SK-N-SH treated with all-trans-retinoic acid at 6 μM for 48 hours (cell line): ENCODE data around the gene FCHSD2.

Experiments used
- ATAC-seq: fragments of 200-7000 bp; cut with Tn5 transposase; 3 replicates; pipeline ENCODE4 v1.9.1; 2020; ENCODE audit warnings: mild to moderate bottlenecking, moderate library complexity
- ARNTL ChIP-seq: fragments of 450-650 bp; formaldehyde crosslinking; IDR thresholded peaks from 2 replicates; pipeline ENCODE4 v1.5.0; 2020; ENCODE audit warnings: low read depth, mild to moderate bottlenecking, moderate library complexity, borderline replicate concordance
- BACH2 ChIP-seq: fragments of 250-450 bp; sonication (Bioruptor Pico); IDR thresholded peaks from 2 replicates; pipeline ENCODE4 v1.9.0; 2021; ENCODE audit warnings: mild to moderate bottlenecking, borderline replicate concordance
- CSDC2 ChIP-seq: fragments of 250-450 bp; sonication (Bioruptor Pico); IDR thresholded peaks from 2 replicates; pipeline ENCODE4 v1.5.0; 2020; ENCODE audit warnings: mild to moderate bottlenecking, moderate library complexity
- CSRNP3 ChIP-seq: fragments of 250-450 bp; sonication (Bioruptor Pico); IDR thresholded peaks from 2 replicates; pipeline ENCODE4 v1.5.1; 2021; ENCODE audit warnings: mild to moderate bottlenecking, moderate library complexity
- ESRRG ChIP-seq: fragments of 250-450 bp; sonication (Bioruptor Pico); IDR thresholded peaks from 2 replicates; pipeline ENCODE4 v1.6.1; 2021; ENCODE audit warnings: mild to moderate bottlenecking
- GLIS3 ChIP-seq: fragments of 250-450 bp; sonication (Bioruptor Pico); IDR thresholded peaks from 2 replicates; pipeline ENCODE4 v1.5.0; 2020; ENCODE audit warnings: mild to moderate bottlenecking, moderate library complexity
- OSR1 ChIP-seq: fragments of 250-450 bp; sonication (Bioruptor Pico); IDR thresholded peaks from 2 replicates; pipeline ENCODE4 v1.8.0; 2022; ENCODE audit warnings: moderate library complexity, mild to moderate bottlenecking, inconsistent platforms
- PATZ1 ChIP-seq: fragments of 250-450 bp; sonication (Bioruptor Pico); IDR thresholded peaks from 2 replicates; pipeline ENCODE4 v1.8.0; 2020; ENCODE audit warnings: mild to moderate bottlenecking, moderate library complexity, borderline replicate concordance
- POU6F1 ChIP-seq: fragments of 250-450 bp; sonication (Bioruptor Pico); IDR thresholded peaks from 2 replicates; pipeline ENCODE4 v1.8.0; 2021; ENCODE audit warnings: low read depth, mild to moderate bottlenecking, moderate library complexity, borderline replicate concordance
- PPARA ChIP-seq: fragments of 250-450 bp; sonication (Bioruptor Pico); IDR thresholded peaks from 2 replicates; pipeline ENCODE4 v1.5.0; 2020; ENCODE audit warnings: mild to moderate bottlenecking, borderline replicate concordance
- RARB ChIP-seq: fragments of 250-450 bp; sonication (Bioruptor Pico); IDR thresholded peaks from 2 replicates; pipeline ENCODE4 v1.8.0; 2021; ENCODE audit warnings: mild to moderate bottlenecking, moderate library complexity
- SNAI2 ChIP-seq: fragments of 250-450 bp; sonication (Bioruptor Pico); IDR thresholded peaks from 2 replicates; pipeline ENCODE4 v1.5.0; 2020; ENCODE audit warnings: mild to moderate bottlenecking, moderate library complexity
- TCF4 ChIP-seq: fragments of 250-450 bp; sonication (Bioruptor Pico); IDR thresholded peaks from 2 replicates; pipeline ENCODE4 v1.8.0; 2021; ENCODE audit warnings: mild to moderate bottlenecking, moderate library complexity, borderline replicate concordance
- ZFP30 ChIP-seq: fragments of 450-650 bp; formaldehyde crosslinking; IDR thresholded peaks from 2 replicates; pipeline ENCODE4 v1.5.0; 2022; ENCODE audit warnings: mild to moderate bottlenecking, moderate library complexity
- ZNF70 ChIP-seq: fragments of 450-650 bp; formaldehyde crosslinking; IDR thresholded peaks from 2 replicates; pipeline ENCODE4 v1.5.0; 2020; ENCODE audit warnings: mild to moderate bottlenecking, moderate library complexity
- ZNF8 ChIP-seq: fragments of 450-650 bp; formaldehyde crosslinking; IDR thresholded peaks from 2 replicates; pipeline ENCODE4 v1.5.0; 2020; ENCODE audit warnings: mild to moderate bottlenecking, moderate library complexity
- TF ChIP-seq, protein P1 (sequence below): fragments of 250-450 bp; sonication (Bioruptor Pico); IDR thresholded peaks from 2 replicates; pipeline ENCODE4 v1.5.0; 2020; ENCODE audit warnings: mild to moderate bottlenecking, moderate library complexity

FCHSD2 gene

DNA sequence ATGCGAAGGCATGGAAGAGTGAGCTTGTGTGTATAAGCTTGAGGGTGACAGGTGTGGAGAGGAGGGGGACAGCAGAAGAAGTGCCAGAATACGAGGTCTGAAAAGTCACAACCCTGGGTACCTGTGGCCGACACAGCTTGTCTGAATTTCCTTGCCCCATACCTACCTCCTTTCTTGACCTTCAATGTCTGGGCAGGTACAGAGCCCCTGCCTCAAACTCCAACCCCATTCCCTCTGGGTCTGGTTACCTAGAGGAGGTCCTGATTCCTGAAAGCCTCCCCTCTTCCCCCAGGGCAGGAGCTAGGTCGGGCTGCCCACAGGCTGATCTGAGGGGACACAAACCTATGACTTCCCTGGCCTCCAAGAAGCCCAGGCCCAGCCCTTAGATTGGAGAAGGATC lies 36.6 kb upstream of the FCHSD2 start:
- no peak for TF ChIP-seq PATZ1 (CRISPR knock-in tag)
- TF ChIP-seq OSR1 (CRISPR knock-in tag), result no peak
- TF ChIP-seq ARNTL (CRISPR knock-in tag), result no peak
- TF ChIP-seq TCF4 (CRISPR knock-in tag), result no peak
- TF ChIP-seq CSDC2 (CRISPR knock-in tag), result no peak
- no peak for TF ChIP-seq ZFP30 (CRISPR knock-in tag)
- TF ChIP-seq POU6F1, result no peak
- TF ChIP-seq BACH2, result no peak
- TF ChIP-seq GLIS3 (CRISPR knock-in tag), result no peak
- no peak for TF ChIP-seq CSRNP3 (CRISPR knock-in tag)
- TF ChIP-seq, protein P1, sequence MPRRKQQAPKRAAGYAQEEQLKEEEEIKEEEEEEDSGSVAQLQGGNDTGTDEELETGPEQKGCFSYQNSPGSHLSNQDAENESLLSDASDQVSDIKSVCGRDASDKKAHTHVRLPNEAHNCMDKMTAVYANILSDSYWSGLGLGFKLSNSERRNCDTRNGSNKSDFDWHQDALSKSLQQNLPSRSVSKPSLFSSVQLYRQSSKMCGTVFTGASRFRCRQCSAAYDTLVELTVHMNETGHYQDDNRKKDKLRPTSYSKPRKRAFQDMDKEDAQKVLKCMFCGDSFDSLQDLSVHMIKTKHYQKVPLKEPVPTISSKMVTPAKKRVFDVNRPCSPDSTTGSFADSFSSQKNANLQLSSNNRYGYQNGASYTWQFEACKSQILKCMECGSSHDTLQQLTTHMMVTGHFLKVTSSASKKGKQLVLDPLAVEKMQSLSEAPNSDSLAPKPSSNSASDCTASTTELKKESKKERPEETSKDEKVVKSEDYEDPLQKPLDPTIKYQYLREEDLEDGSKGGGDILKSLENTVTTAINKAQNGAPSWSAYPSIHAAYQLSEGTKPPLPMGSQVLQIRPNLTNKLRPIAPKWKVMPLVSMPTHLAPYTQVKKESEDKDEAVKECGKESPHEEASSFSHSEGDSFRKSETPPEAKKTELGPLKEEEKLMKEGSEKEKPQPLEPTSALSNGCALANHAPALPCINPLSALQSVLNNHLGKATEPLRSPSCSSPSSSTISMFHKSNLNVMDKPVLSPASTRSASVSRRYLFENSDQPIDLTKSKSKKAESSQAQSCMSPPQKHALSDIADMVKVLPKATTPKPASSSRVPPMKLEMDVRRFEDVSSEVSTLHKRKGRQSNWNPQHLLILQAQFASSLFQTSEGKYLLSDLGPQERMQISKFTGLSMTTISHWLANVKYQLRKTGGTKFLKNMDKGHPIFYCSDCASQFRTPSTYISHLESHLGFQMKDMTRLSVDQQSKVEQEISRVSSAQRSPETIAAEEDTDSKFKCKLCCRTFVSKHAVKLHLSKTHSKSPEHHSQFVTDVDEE (CRISPR knock-in tag), result no peak
- TF ChIP-seq ZNF70 (CRISPR knock-in tag), result no peak
- TF ChIP-seq, all 23 proteins: peak for 0
- ATAC-seq, result no peak

DNA sequence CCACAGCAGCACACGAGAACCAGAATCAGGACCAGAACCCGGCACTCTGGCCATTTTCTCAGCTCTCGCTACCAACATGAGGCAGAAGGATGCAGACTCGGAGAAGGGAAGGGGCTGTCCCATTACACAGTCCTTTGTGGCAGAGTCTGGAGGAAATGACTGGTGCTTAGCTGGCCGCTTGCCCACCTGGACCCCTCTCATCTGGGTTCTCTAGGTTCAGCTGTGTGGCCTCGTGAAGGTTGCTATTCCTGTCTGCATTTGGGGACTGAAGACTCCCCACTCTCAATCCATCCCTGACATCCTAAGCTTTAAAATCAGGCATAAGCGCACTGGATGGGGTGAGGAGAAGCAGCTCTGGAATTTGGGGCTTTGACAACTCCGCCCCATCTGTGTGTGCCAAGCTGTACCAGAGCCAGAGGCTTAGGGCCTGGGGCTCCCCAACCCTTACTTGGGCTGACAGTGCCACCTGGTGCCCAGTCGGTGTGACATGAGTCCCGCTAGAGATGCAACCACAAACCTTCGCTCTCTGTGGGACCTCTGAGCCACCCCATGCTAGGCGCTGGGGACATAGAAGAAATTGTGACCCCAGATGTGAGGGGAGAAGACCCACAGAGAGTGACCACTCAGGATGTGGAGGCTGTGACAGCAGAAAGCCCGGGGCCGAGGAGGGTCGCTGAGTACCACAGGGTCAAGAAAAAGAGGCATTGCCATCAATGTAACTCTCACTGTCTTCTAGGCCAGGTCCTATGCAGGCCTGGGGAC lies 35.8 kb upstream of the FCHSD2 start:
- no peak for TF ChIP-seq RARB (CRISPR knock-in tag)
- TF ChIP-seq ESRRG (CRISPR knock-in tag), result no peak
- TF ChIP-seq BACH2, result no peak
- TF ChIP-seq CSDC2 (CRISPR knock-in tag), result no peak
- TF ChIP-seq OSR1 (CRISPR knock-in tag), result no peak
- ATAC-seq, result peak; percentile 98

DNA sequence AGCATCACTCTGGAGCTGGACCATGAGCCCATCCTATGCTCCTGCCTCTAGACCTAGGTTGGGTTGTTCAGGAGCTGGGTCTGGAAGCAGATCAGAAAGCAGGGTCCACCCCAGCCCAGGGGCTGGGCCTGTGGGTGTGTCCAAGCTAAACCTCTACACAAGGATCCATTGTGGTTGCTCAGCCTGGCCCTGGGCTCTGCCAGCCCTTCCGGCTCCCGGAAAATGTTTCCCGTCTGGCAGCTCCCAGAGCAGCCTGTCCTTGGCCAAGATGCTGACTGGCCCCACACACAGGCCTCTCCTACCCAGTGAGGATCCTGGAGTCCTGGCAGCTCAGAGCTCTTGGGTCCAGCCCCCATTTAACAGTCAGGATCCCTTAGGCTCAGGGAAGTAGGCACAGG lies 35.3 kb upstream of the FCHSD2 start:
- peak; percentile 37 for ATAC-seq

More for the DNA sequence above, 35.3 kb upstream of the FCHSD2 start:
- TF ChIP-seq ZNF70 (CRISPR knock-in tag) (no peak), SNAI2 (CRISPR knock-in tag) (no peak), ZNF8 (CRISPR knock-in tag) (no peak), GLIS3 (CRISPR knock-in tag) (no peak), PPARA (CRISPR knock-in tag) (no peak), POU6F1 (no peak), TCF4 (CRISPR knock-in tag) (no peak), CSDC2 (CRISPR knock-in tag) (no peak), CSRNP3 (CRISPR knock-in tag) (no peak)
- TF ChIP-seq, protein P1 (CRISPR knock-in tag), result no peak
